Fibroblast of lung (primary cell): Measurements from ENCODE around the gene NMBR. TPM values are rescaled to one million over a fixed set of nuclear protein-coding genes. Genes with fewer than 3 reads are reported as not detected.

ENCODE experiments used
- DNase-seq, 2 donors: peaks; one replicate each; pipeline versions ENCODE4 v3.0.0 to v3.0.0-alpha.2; 2010; ENCODE audit warnings: low read depth in 2 of 2
- H2AFZ ChIP-seq: 2 replicates; pipeline ENCODE4 v1.5.1; 2012; ENCODE audit warnings: low read length, control low read depth, inconsistent platforms
- H3K27ac ChIP-seq: 2 replicates; pipeline ENCODE4 v1.5.1; 2011; ENCODE audit warnings: low read length, control low read depth; ENCODE audit not compliant: insufficient read depth
- H3K27me3 ChIP-seq: 2 replicates; pipeline ENCODE4 v1.5.1; 2011; ENCODE audit warnings: mild to moderate bottlenecking, low read length; ENCODE audit not compliant: control insufficient read depth, insufficient read depth
- H3K36me3 ChIP-seq: 2 replicates; pipeline ENCODE4 v1.5.1; 2011; ENCODE audit warnings: low read length; ENCODE audit not compliant: control insufficient read depth, insufficient read depth
- H3K4me1 ChIP-seq: 2 replicates; pipeline ENCODE4 v1.5.1; 2011; ENCODE audit warnings: low read length; ENCODE audit not compliant: control insufficient read depth, insufficient read depth; ENCODE audit errors: extremely low read depth
- H3K4me2 ChIP-seq: 2 replicates; pipeline ENCODE4 v1.5.1; 2011; ENCODE audit warnings: low read length, control low read depth; ENCODE audit not compliant: insufficient read depth; ENCODE audit errors: extremely low read depth
- H3K4me3 ChIP-seq, 4 experiments: fragments of 200-600 bp in 1 of 4; sonication (generic) in 1 of 4; replicated peaks in 1 of 4; 2 replicates each; pipeline ENCODE4 v1.5.1; 2011 to 2016; ENCODE audit warnings: low read length in 4 of 4, low read depth in 3 of 4, mild to moderate bottlenecking in 3 of 4, control low read depth in 2 of 4, inconsistent platforms in 1 of 4, mixed read lengths in 1 of 4; ENCODE audit not compliant: insufficient read depth in 1 of 4; ENCODE audit errors: control extremely low read depth in 1 of 4
- H3K79me2 ChIP-seq: 2 replicates; pipeline ENCODE4 v1.5.1; 2012; ENCODE audit warnings: mild to moderate bottlenecking, low read length, inconsistent platforms; ENCODE audit not compliant: control insufficient read depth, insufficient read depth
- H3K9ac ChIP-seq: 2 replicates; pipeline ENCODE4 v1.5.1; 2011; ENCODE audit warnings: mild to moderate bottlenecking, low read length, control low read depth; ENCODE audit not compliant: insufficient read depth
- H3K9me3 ChIP-seq: 2 replicates; pipeline ENCODE4 v1.5.1; 2012; ENCODE audit warnings: low read depth, low read length; ENCODE audit not compliant: control insufficient read depth, insufficient read depth
- H4K20me1 ChIP-seq: 2 replicates; pipeline ENCODE4 v1.5.1; 2011; ENCODE audit warnings: low read length; ENCODE audit not compliant: control insufficient read depth, insufficient read depth; ENCODE audit errors: extremely low read depth
- CTCF ChIP-seq, 2 donors: IDR thresholded peaks in 1 of 2; conservative IDR thresholded peaks in 1 of 2; 1 replicate in 1 of 2; 2 replicates in 1 of 2; pipeline ENCODE4 v1.5.1; 2011 to 2012; ENCODE audit warnings: low read length in 2 of 2, control low read depth in 1 of 2, inconsistent platforms in 1 of 2, low read depth in 1 of 2, mild to moderate bottlenecking in 1 of 2
- EZH2 ChIP-seq: IDR thresholded peaks from 2 replicates; pipeline ENCODE4 v1.5.1; 2012; ENCODE audit warnings: low read length, control low read depth, mild to moderate bottlenecking; ENCODE audit errors: missing control alignments
- polyA plus RNA-seq, 2 donors: library from polyadenylated mRNA; depleted of rRNA in 1 of 2; stranded (reverse) in 1 of 2; unstranded in 1 of 2; fragments of >200 nt; gene quantifications; 2 replicates each; pipeline ENCODE4 v1.2.1, GENCODE V29; 2011 to 2012; ENCODE audit warnings: missing spikeins in 1 of 2
- total RNA-seq: library from RNA; depleted of rRNA; stranded (reverse); fragments of >200 nt; gene quantifications from 2 replicates; pipeline ENCODE4 v1.2.1, GENCODE V29; 2014

Gene NMBR
- total and polyA plus RNA-seq, 2 donors (not counting 1 experiment from before 2014, with no cell fraction given) = 0.05 TPM; not detected in 1

- H2AFZ ChIP-seq = peak overlapping the region; percentile 33
- H3K4me2 ChIP-seq = no peak overlapping the region
- H3K9me3 ChIP-seq = no peaks in the 10 kb centered on the region
- no peaks in the 10 kb centered on the region for H3K27me3 ChIP-seq
- TF ChIP-seq EZH2 = no peak
- TF ChIP-seq CTCF (conservative IDR thresholded peaks at IDR 0.05 in 1 of 2, IDR thresholded peaks at IDR 0.05 in 1 of 2; ENCODE audit: low read depth in 1 of 2, low read length in 2 of 2) = no peak
- no peak overlapping the region for H3K9ac ChIP-seq
- no peak overlapping the region for H3K4me3 ChIP-seq
- H3K4me1 ChIP-seq = peaks cover 4% of the 10 kb centered on the region
- no peak overlapping the region for H3K27ac ChIP-seq
- DNase-seq = no peak
- H3K36me3 ChIP-seq = no peaks in the 10 kb centered on the region
- no peaks in the 10 kb centered on the region for H3K79me2 ChIP-seq
- H4K20me1 ChIP-seq = no peaks in the 10 kb centered on the region
These were observed 98.9 kb downstream of the NMBR start for GRCh38 chr6:142047934-142048592.

- no peaks in the 10 kb centered on the region for H3K9me3 ChIP-seq
- DNase-seq = peak; percentile 16 to 76
- peaks cover 4% of the 10 kb centered on the region for H3K4me1 ChIP-seq
- peak overlapping the region; percentile 35 for H3K4me2 ChIP-seq
- no peak overlapping the region for H3K27ac ChIP-seq
- H4K20me1 ChIP-seq = no peaks in the 10 kb centered on the region
- peak overlapping the region; percentile 1 for H2AFZ ChIP-seq
- no peaks in the 10 kb centered on the region for H3K27me3 ChIP-seq
- H3K9ac ChIP-seq = no peak overlapping the region
- no peaks in the 10 kb centered on the region for H3K36me3 ChIP-seq
- no peaks in the 10 kb centered on the region for H3K79me2 ChIP-seq
- TF ChIP-seq EZH2 (no peak), CTCF (conservative IDR thresholded peaks at IDR 0.05 in 1 of 2, IDR thresholded peaks at IDR 0.05 in 1 of 2; ENCODE audit: low read depth in 1 of 2, low read length in 2 of 2) (peak in 1 of 2 donors; percentile 40)
- no peak overlapping the region for H3K4me3 ChIP-seq
These were observed 101.3 kb downstream of the NMBR start for GRCh38 chr6:142045380-142046278.

- Histone ChIP-seq H3K9ac (no peak overlapping the region), H3K4me1 (peaks cover 2% of the 10 kb centered on the region), H3K9me3 (no peaks in the 10 kb centered on the region), H2AFZ (no peak overlapping the region), H4K20me1 (no peaks in the 10 kb centered on the region), H3K4me2 (no peak overlapping the region), H3K27me3 (no peaks in the 10 kb centered on the region), H3K27ac (no peak overlapping the region), H3K4me3 (no peak overlapping the region), H3K79me2 (no peaks in the 10 kb centered on the region), H3K36me3 (no peaks in the 10 kb centered on the region)
- TF ChIP-seq CTCF (conservative IDR thresholded peaks at IDR 0.05 in 1 of 2, IDR thresholded peaks at IDR 0.05 in 1 of 2; ENCODE audit: low read depth in 1 of 2, low read length in 2 of 2) (no peak), EZH2 (no peak)
- DNase-seq = no peak
These were observed 111.0 kb downstream of the NMBR start for GRCh38 chr6:142035890-142036289.
